Glomerular endothelial cell (primary cell): ENCODE results near the gene SMARCC2. TPM values are rescaled to one million over a fixed set of nuclear protein-coding genes. Genes with fewer than 3 reads are reported as not detected.
A peak's percentile ranks its signal among the peaks of the same experiment; 100 is the strongest.

Experiments used
- DNase-seq: peaks from one replicate; pipeline ENCODE4 v3.0.0-alpha.2; 2011; ENCODE audit warnings: low read depth, low spot score; ENCODE audit errors: extremely low read depth
- total RNA-seq: library from RNA; depleted of rRNA; stranded (reverse); fragments of >200 nt; gene quantifications from 2 replicates; pipeline ENCODE4 v1.2.3, GENCODE V29; 2015

The SMARCC2 gene
- total RNA-seq, 1 donor from 2014 or later = 78.9 TPM

DNA sequence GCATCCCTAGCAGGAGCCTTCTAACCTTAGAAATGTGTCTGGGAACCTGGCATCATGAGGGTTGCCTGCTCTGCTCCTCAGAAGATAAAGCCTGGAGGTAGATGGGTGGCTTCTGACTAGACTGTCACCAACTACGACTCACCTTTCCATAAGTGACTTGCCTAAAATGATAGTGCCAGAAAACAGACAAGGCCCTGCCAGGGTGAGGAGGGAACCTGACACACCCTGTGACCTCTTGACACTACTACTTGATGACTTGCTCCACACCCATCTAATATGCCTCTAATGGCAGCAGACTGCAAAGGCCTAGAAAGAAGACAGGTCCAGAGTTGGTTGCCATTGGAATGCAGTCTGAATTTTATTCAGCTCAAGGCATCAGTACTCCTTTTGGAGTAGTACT, 23.1 kb upstream of the SMARCC2 start:
- no peak for DNase-seq

GRCh38 chr12:56208006-56208405, 18.7 kb upstream of the SMARCC2 start:
- no peak for DNase-seq

- DNase-seq = no peak
Measured at GRCh38 chr12:56206452-56207166, 17.3 kb upstream of the SMARCC2 start.

DNA sequence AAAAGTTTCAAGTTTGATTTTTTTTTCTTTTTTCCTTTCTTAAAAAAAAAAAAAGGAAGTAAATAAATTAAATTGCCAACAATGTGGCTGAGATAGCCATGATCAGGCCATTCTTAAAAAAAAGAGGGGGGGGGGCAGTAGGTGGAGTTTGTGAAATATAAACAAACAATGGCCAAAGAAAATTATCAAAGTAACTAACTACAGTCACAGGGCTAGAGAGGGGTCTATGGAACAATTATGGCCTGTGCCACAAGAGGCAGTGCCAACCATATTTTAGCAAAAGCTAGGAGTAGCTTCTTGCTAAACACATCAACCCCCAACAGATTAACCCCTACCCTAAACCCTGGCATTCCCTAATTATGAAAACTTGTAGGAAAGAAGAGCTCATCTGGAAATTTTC, 16.2 kb upstream of the SMARCC2 start:
- DNase-seq = no peak

DNA sequence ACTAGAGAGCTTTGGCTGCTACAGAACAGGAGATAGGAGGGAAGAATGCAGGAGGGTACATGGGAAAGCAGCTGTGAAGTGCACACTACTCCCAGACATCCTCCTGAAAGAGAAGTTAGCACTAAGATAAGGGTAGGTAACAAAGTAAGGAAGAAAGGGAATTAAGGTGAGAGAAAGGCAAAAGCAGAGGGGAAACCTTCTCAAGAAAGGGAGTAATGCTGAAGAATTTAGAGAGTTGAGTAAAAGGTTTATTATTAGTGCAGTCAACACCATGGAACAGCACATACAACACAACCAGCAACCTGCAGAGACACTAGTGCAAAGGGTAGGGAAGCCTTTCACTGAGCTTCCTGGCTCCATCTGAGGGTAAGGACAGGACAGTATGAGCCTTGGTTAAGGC, 15.0 kb upstream of the SMARCC2 start:
- no peak for DNase-seq

DNA sequence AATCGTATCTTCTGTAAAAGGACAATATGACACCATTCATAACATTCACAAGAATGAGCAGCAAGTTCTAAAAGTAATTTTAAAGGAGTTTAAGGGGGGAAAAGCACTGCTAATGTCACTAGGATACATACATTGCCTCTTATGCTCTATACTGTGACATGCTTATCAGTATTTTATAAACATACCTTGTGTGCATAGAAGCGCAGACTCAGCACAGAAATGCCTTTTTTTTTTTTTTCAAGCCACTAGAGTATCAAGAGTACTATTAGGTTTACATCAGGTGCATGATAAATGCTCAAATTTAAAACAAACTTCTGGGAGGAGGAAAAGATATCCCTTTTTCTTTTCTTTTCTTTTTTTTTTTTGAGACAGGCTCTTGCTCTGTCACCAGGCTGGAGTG, 13.6 kb upstream of the SMARCC2 start:
- no peak for DNase-seq

DNA sequence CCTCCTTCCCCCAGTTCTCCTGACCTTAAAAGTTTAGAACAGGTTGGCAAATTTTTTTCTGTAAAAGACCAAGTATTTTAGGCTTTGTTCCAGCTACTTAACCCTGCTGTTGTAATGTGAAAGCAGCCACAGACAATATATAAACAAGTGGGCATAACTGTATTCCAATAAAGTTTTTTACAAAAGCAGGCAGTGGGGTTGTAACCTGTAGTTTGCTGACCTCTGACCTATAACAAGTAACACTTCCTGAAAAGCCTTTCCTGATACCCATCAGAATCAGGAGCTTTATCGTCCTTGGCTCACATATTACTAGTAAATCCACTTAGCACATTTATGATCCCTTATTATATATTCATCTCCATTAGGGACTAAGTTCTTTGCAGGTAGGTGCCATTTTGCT, 13.1 kb upstream of the SMARCC2 start:
- DNase-seq = no peak

DNA sequence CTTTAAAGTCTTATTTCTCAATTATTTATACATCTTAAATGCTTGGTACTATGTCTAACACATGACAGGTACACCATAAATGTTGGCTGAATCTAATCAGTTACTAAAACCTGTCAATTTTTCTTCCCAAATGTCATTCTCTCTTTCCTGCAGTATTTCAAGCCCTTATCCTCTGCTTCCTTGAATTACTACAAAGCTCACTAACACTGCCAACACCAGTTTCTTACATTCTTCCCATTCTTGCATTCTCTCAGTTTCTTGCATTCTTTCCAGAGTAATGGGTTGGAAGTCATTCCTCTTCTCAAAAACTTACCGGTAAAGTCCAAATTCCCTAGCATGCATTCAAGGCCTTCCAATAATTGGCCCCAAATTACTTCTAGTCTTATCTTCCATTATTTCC, 9.6 kb upstream of the SMARCC2 start:
- DNase-seq = no peak

DNA sequence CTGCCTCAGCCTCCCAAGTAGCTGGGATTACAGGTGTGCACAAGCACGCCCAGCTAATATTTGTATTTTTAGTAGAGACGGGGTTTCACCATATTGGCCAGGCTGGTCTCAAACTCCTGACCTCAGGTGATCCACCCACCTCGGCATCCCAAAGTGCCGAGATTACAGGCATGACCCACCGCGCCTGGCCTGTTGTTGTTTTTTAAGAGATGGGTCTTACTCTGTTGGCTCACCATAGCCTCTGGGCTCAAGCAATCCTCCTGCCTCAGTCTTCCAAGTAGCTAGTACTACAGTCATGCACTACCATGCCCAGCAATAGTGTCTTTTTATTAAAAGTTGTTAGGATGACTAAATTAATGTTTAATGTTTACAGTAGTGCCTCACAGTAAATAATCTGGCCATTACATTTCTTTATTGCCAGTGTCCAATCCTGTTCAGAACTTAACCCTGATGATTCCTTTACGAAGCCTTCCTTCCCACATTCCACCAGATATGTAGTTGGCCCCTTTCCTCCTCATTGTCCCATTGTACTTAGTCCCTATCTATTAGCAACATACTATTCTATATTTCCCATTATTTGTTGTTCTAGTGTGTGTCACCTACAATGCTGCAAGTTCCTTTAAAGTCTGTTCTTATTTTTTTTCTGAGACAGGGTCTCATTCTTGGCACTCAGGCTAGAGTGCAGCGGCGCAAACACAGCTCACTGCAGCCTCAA, 8.8 kb upstream of the SMARCC2 start:
- no peak for DNase-seq

- peak; percentile 84 for DNase-seq
Measured at GRCh38 chr12:56196818-56197550, 7.7 kb upstream of the SMARCC2 start.

- DNase-seq = peak; percentile 81
Measured at GRCh38 chr12:56193025-56193578, 3.8 kb upstream of the SMARCC2 start.

GRCh38 chr12:56192582-56192981, 3.3 kb upstream of the SMARCC2 start:
- no peak for DNase-seq

- DNase-seq = no peak
Measured at GRCh38 chr12:56190695-56191155, 1.4 kb upstream of the SMARCC2 start.

DNA sequence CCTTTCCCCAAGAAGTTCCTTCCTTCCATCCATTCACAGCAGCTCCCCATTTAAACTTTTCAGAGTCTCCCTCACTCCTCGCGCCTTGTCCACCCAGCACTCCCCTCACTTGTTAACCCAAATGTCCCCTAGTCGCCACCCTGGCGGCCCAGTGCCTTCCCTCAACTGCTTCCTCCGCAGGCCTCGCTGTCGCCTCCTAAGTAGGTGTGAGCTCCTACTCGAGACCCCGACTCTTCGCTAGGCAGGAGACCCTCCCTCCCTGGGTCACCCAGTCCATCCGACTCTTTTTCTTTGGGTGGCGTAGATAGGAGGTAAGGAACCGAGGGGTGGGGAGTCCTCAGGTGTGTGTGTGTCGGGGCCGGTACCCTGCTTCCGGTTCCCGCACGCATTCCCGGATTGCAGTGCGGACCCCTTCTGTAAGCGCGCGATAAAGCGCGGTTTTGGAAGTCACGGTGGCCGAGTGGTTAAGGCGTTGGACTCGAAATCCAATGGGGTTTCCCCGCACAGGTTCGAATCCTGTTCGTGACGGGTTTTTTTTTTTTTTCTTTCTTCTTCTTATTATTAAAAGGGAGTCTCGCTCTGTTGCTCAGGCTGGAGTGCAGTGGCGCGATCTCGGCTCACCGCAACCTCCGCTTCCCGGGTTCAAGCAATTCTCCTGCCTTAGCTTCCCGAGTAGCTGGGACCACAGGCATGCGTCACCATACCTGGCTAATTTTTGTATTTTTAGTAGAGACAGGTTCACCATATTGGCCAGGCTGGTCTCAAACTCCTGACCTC, 823 bp upstream of the SMARCC2 start:
- peak; percentile 56 for DNase-seq

GRCh38 chr12:56188778-56189098, 545 bp downstream of the SMARCC2 start:
- no peak for DNase-seq

- DNase-seq = no peak
Measured at GRCh38 chr12:56188131-56188777, 1.0 kb downstream of the SMARCC2 start.

DNA sequence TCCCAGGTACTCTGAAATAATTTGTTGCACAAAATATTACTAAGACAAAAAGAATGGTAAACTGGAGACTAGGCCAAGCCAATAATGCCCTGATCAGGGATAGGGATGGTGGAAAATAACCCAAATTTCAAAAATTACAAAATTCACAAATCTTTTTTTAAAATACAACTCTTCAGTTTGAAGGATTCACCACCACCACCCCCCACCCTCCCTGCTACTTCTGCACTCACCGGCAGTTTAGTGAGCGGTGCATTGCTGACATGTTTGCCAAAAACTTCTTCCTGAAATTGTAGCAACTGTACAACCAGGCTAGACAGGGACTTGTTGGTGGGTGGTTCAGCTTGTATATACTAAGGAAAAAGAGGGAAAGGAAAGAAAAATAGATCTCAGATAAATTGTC, 2.3 kb downstream of the SMARCC2 start:
- DNase-seq = no peak

DNA sequence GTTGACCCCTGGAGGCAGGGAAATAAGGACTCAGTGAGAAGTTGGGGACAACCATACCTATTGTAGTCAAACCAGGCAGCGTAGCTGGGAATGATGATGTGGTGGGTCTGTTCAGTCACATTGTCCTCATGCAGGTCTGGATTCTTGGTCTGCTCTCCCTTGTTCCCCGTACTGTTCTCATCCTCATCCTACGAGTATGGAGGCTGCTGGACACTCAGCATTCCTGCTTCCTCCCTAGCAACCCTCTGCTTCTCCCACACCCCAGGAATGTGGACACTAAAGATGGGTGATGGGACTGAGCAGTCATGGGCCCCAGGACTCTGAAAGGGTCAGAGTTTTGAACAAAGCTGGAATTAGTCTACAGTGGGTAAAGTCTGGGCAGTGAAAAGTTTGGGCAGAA, 10.9 kb downstream of the SMARCC2 start:
- DNase-seq = no peak

DNA sequence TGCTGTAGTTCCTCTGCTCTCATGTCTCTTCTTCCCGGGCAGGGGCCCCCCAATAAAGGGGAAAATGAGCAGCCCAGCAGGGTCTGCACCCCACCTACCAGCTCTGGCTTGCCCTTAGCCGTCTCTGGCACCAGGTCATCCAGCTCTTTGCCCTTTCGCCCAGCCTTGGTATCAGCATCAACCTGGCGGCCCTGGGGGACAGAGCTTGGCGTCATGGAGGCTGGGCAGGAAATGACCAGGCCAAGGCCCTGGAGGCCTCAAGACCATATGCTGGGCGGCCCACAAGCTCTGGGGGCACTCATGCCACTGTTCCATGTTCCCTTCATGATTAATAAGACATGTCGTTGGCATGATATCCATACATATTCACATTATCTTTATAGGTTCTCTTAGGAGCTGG, 16.4 kb downstream of the SMARCC2 start:
- no peak for DNase-seq

DNA sequence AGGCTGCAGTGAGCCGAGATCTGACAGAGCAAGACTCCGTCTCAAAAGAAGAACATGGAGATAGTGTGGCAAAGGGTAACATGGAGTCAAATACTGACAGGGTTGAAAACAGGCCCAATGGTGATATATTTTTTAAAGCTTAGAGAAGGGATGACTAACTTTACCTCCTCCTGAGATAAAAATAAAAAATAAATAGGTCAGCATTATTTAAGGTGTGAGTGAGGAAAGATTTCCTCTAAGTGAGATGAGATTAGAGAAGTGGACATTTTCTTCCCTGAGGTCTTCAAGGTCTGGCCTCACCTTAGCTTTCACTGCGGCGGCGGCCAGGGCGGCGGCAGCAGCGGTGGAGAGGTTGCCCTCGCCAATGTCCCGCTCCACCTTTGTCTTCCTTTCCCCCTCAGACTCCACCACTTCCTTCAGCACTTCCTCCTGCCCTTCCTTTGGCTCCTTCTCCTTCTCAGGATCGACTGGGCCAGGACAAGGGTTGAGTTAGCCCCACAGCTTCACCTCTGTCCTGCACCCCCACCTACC, 20.0 kb downstream of the SMARCC2 start:
- no peak for DNase-seq
